RWPE2 (cell line): ENCODE results near the gene NCF2.

Source experiments
- ATAC-seq: fragments of 200-7000 bp; cut with Tn5 transposase; 3 replicates; pipeline ENCODE4 v1.9.1; 2021; ENCODE audit warnings: low read depth
- DNase-seq: peaks from one replicate; pipeline ENCODE4 v3.0.0-alpha.2; 2020; ENCODE audit warnings: low spot score
- H3K27ac ChIP-seq: fragments of 450-650 bp; 2 replicates; pipeline ENCODE4 v1.5.1; 2017; ENCODE audit warnings: mild to moderate bottlenecking; ENCODE audit not compliant: poor library complexity, severe bottlenecking
- H3K27me3 ChIP-seq: fragments of 250-450 bp; sonication (Bioruptor Pico); 2 replicates; pipeline ENCODE4 v1.5.1; 2021; ENCODE audit warnings: mild to moderate bottlenecking, moderate library complexity; ENCODE audit not compliant: insufficient read depth, poor library complexity, severe bottlenecking
- H3K36me3 ChIP-seq: fragments of 250-450 bp; sonication (Bioruptor Pico); 2 replicates; pipeline ENCODE4 v1.5.1; 2020; ENCODE audit warnings: low read depth, mild to moderate bottlenecking, moderate library complexity
- H3K4me1 ChIP-seq: fragments of 250-450 bp; sonication (Bioruptor Pico); 2 replicates; pipeline ENCODE4 v1.5.1; 2021; ENCODE audit warnings: mild to moderate bottlenecking, moderate library complexity; ENCODE audit not compliant: insufficient read depth, poor library complexity, severe bottlenecking
- H3K4me3 ChIP-seq: fragments of 250-450 bp; sonication (Bioruptor Pico); 2 replicates; pipeline ENCODE4 v1.5.1; 2021; ENCODE audit warnings: mild to moderate bottlenecking, moderate library complexity; ENCODE audit not compliant: severe bottlenecking
- H3K9me3 ChIP-seq: fragments of 250-450 bp; sonication (Bioruptor Pico); 2 replicates; pipeline ENCODE4 v1.5.1; 2021; ENCODE audit warnings: mild to moderate bottlenecking, moderate library complexity; ENCODE audit not compliant: severe bottlenecking
- CTCF ChIP-seq: fragments of 450-650 bp; IDR thresholded peaks from one replicate; pipeline ENCODE4 v1.5.1; 2017; ENCODE audit warnings: mild to moderate bottlenecking, moderate library complexity; ENCODE audit not compliant: poor library complexity, severe bottlenecking

The NCF2 gene

DNA sequence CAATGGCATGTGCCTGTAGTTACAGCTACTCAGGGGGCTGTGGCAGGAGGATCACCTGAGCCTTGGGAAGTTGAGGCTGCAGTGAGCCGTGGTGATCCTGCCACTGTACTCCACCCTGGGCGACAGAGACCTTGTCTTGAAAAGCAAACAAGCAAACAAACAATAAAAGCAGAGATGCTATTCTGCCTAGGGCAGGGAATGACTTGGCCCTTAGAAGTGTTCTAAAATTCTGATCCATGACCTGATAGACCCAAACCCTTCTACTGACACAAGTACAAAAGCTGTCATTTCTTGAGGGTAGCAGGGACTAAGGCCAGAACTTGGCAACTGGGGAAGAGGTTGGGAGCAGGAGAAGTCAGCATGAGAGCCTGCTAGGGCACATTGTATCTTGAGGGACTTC is 15.6 kb upstream of the NCF2 start:
- Histone ChIP-seq H3K9me3 (no peaks in the 10 kb centered on the region), H3K27ac (no peak overlapping the region), H3K4me3 (no peak overlapping the region), H3K27me3 (no peaks in the 10 kb centered on the region), H3K36me3 (no peaks in the 10 kb centered on the region), H3K4me1 (peaks cover 27% of the 10 kb centered on the region)
- no peak for TF ChIP-seq CTCF
- ATAC-seq (no peak), DNase-seq (no peak)

- Histone ChIP-seq H3K4me3 (no peak overlapping the region), H3K27ac (no peak overlapping the region), H3K36me3 (no peaks in the 10 kb centered on the region), H3K9me3 (no peaks in the 10 kb centered on the region), H3K4me1 (peaks cover 28% of the 10 kb centered on the region), H3K27me3 (no peaks in the 10 kb centered on the region)
- ATAC-seq (no peak), DNase-seq (no peak)
- no peak for TF ChIP-seq CTCF
Observed at GRCh38 chr1:183604815-183605214, 14.6 kb upstream of the NCF2 start.

DNA sequence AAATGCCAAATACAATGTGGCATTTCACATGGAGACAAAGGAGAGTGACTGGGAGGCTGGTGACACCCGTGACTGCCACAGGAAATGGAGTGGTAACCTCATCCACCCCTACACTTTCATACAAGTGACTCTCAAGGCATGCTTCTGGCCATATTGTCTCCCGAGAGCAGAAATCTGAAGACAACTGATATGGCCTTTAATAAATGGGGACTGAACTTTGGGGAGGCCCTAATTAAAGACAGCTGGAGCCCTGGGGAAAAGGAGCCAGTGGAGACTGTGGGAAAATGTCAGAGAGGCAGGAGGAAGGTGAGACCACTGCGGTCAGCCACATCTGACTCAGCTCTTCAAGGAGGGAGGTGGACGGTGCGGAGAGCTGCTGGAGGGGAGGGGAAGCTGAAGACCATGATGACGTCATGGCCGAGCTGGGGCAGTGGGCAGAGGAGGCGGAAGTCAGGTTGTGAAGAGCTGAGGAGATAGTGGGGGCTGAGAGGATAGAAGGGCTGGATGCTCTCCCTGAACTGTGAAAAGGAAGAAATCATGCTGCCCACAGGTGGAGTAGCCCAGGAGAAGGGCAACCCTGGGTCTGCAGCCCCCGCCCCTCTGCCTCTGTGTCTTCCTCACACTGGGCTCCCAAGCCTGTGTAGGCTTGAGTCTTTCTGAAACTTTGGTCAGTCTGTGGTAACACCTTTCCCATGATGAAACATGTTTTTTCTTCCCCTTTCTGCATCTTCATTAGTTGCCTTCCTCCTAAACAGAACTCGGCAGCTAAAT is 14.0 kb upstream of the NCF2 start:
- ATAC-seq: no peak
- no peak for DNase-seq

DNA sequence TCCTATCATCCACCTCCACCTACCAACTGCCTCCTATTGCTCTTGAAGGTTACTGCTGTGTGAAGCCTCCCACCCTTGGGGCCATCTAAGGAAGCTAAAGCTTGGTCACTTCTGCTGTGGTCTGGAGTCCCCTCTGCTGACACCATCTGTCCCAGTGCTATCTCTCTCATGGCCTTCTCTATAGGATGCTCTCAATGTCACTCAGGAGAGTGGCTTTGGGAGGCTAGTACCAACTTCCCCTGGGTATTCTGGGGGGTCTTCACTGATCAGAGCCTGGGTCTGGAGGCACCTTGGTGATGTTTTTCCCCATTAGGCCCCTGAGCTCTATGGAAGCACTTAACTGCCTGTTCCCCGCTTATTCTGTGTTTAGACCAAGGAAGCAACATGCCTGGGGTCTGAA is 12.3 kb upstream of the NCF2 start:
- ATAC-seq: no peak
- no peaks in the 10 kb centered on the region for H3K36me3 ChIP-seq
- no peaks in the 10 kb centered on the region for H3K9me3 ChIP-seq
- H3K27me3 ChIP-seq: no peaks in the 10 kb centered on the region
- peaks cover 6% of the 10 kb centered on the region for H3K4me1 ChIP-seq
- no peak overlapping the region for H3K4me3 ChIP-seq
- no peak overlapping the region for H3K27ac ChIP-seq
- no peak for DNase-seq
- TF ChIP-seq CTCF: no peak

More for the DNA sequence above, 14.0 kb upstream of the NCF2 start:
- Histone ChIP-seq H3K9me3 (no peaks in the 10 kb centered on the region), H3K36me3 (no peaks in the 10 kb centered on the region), H3K27ac (no peak overlapping the region), H3K4me3 (no peak overlapping the region), H3K4me1 (peaks cover 23% of the 10 kb centered on the region), H3K27me3 (no peaks in the 10 kb centered on the region)
- no peak for TF ChIP-seq CTCF

- Histone ChIP-seq H3K36me3 (no peaks in the 10 kb centered on the region), H3K27ac (no peak overlapping the region), H3K27me3 (no peaks in the 10 kb centered on the region), H3K9me3 (no peaks in the 10 kb centered on the region), H3K4me3 (no peak overlapping the region), H3K4me1 (peaks cover 5% of the 10 kb centered on the region)
- ATAC-seq (no peak), DNase-seq (no peak)
- TF ChIP-seq CTCF: no peak
Observed at GRCh38 chr1:183600634-183601033, 10.4 kb upstream of the NCF2 start.
